ENCODE data around the gene RAB11B. TPM values are rescaled to one million over a fixed set of nuclear protein-coding genes. Genes with fewer than 3 reads are reported as not detected.

Gene RAB11B
- total RNA-seq, 1 experiment from 2014 or later = 135 TPM

GRCh38 chr19:8444677-8445487, 54.7 kb downstream of the RAB11B start, which contains the start of gene HNRNPM:
TSS of gene HNRNPM (plus strand) at chr19:8444975. CDS start at chr19:8444999, 24 bp downstream.
- no TSS peak for BruUV-seq (replicated peaks)
- intact Hi-C loops (cut with micrococcal nuclease; ENCODE audit: unreplicated experiment) (no loop called here), in situ Hi-C loops (cut with HindIII; ENCODE audit: low pct_unique_long_range_greater_than_20kb, low sequenced_read_pairs) (no loop called here)
- Histone ChIP-seq H3K27me3 (ENCODE audit: control insufficient read depth, insufficient read depth, low read length) (no peaks in the 10 kb centered on the region), H3K36me3 (ENCODE audit: control insufficient read depth, insufficient read depth, low read length) (peaks cover 16% of the 10 kb centered on the region), H3K4me3 (ENCODE audit: low read depth in 2 of 2, low read length in 2 of 2) (peak within 1 kb of the TSS; percentile 61 to 90), H3K4me1 (ENCODE audit: control insufficient read depth, insufficient read depth, low read length) (peaks cover 29% of the 10 kb centered on the region), H3K27ac (ENCODE audit: low read length) (peak within 1 kb of the TSS; percentile 96), H3K9me3 (ENCODE audit: control insufficient read depth, insufficient read depth, low read depth, low read length) (no peaks in the 10 kb centered on the region)
- peak; percentile 91 for TF ChIP-seq POLR2AphosphoS5 (IDR thresholded peaks at IDR 0.05; ENCODE audit: low read depth, low read length)
- TF ChIP-seq REST (IDR thresholded peaks at IDR 0.05; ENCODE audit: insufficient read depth in 1 of 2, low read depth in 2 of 2, low read length in 1 of 2) = 0 out of 4 replicates have a peak, but pooled peaks of 1 of the 2 experiments have one; percentile 39
- TF ChIP-seq SIN3A (IDR thresholded peaks at IDR 0.05; ENCODE audit: borderline replicate concordance, insufficient read depth, low read depth, low read length) = 0 out of 2 replicates have a peak, but pooled peaks have one; percentile 52
- TF ChIP-seq TCF7L2 (IDR thresholded peaks at IDR 0.05; ENCODE audit: low read depth, low read length) = no peak
- no peak for TF ChIP-seq CTCF (IDR thresholded peaks at IDR 0.05)
- CTCF ChIA-PET = no interaction called here
- ATAC-seq (peak; percentile 94), DNase-seq (ENCODE audit: low read depth, low spot score) (peak; percentile 69)
- POLR2A ChIA-PET = interaction anchor here (0.5 to 0.7 kb wide), 4 partner anchors 24 to 292 kb away, joined by 3 to 6 read pairs (median 5); no protein-coding TSS in a partner anchor

- DNase-seq (ENCODE audit: low read depth, low spot score) (no peak), ATAC-seq (peak; percentile 42)
- H3K27ac ChIP-seq (ENCODE audit: low read length) = peak overlapping the region; percentile 85
- no peaks in the 10 kb centered on the region for H3K27me3 ChIP-seq (ENCODE audit: control insufficient read depth, insufficient read depth, low read length)
- in situ Hi-C loops (cut with HindIII; ENCODE audit: low pct_unique_long_range_greater_than_20kb, low sequenced_read_pairs) (no loop called here), intact Hi-C loops (cut with micrococcal nuclease; ENCODE audit: unreplicated experiment) (no loop called here)
- peaks cover 16% of the 10 kb centered on the region for H3K36me3 ChIP-seq (ENCODE audit: control insufficient read depth, insufficient read depth, low read length)
- peaks cover 34% of the 10 kb centered on the region for H3K4me1 ChIP-seq (ENCODE audit: control insufficient read depth, insufficient read depth, low read length)
- no peaks in the 10 kb centered on the region for H3K9me3 ChIP-seq (ENCODE audit: control insufficient read depth, insufficient read depth, low read depth, low read length)
- ChIA-PET CTCF (no interaction called here), POLR2A (no interaction called here)
- H3K4me3 ChIP-seq (ENCODE audit: low read depth in 2 of 2, low read length in 2 of 2) = peak overlapping the region; percentile 61 to 90
- TF ChIP-seq REST (IDR thresholded peaks at IDR 0.05; ENCODE audit: insufficient read depth in 1 of 2, low read depth in 2 of 2, low read length in 1 of 2) (no peak), SIN3A (IDR thresholded peaks at IDR 0.05; ENCODE audit: borderline replicate concordance, insufficient read depth, low read depth, low read length) (no peak), CTCF (IDR thresholded peaks at IDR 0.05) (no peak), TCF7L2 (IDR thresholded peaks at IDR 0.05; ENCODE audit: low read depth, low read length) (no peak)
- no TSS peak for BruUV-seq (replicated peaks)
Observed at GRCh38 chr19:8445488-8446001, 55.4 kb downstream of the RAB11B start.
